Measurements from ENCODE around the gene ARNT2.

DNA sequence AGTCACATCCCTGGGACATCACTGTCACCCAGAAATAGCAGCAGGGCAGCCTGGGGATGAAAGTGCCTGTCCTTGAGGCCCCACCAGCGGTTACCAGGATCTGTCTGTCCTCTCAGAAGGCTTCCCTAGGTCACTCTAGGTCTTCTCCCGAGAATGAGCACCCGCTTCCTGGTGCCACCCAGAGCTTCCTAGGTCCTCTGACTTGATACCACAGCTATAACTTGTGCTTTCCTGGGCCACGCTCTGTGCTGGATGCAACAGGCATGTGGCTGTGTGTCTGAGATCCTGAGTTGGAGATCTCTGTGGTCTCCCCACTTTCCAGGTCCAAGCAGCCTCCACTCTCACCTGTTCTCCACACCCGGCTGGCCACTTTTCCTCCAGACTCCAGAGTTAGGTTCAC is 25.8 kb downstream of the ARNT2 start:
- TF ChIP-seq, protein P1, sequence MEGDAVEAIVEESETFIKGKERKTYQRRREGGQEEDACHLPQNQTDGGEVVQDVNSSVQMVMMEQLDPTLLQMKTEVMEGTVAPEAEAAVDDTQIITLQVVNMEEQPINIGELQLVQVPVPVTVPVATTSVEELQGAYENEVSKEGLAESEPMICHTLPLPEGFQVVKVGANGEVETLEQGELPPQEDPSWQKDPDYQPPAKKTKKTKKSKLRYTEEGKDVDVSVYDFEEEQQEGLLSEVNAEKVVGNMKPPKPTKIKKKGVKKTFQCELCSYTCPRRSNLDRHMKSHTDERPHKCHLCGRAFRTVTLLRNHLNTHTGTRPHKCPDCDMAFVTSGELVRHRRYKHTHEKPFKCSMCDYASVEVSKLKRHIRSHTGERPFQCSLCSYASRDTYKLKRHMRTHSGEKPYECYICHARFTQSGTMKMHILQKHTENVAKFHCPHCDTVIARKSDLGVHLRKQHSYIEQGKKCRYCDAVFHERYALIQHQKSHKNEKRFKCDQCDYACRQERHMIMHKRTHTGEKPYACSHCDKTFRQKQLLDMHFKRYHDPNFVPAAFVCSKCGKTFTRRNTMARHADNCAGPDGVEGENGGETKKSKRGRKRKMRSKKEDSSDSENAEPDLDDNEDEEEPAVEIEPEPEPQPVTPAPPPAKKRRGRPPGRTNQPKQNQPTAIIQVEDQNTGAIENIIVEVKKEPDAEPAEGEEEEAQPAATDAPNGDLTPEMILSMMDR (conservative IDR thresholded peaks at IDR 0.05; ENCODE audit: low read length): no peak
- no peak for TF ChIP-seq EZH2phosphoT487 (IDR thresholded peaks at IDR 0.05; ENCODE audit: borderline replicate concordance, low read depth, low read length)

Measured in OCI-LY7 (cell line).